ENCODE results near the gene SORL1.

Gene SORL1

GRCh38 chr11:121652971-121653370 lies 200.9 kb downstream of the SORL1 start:
- Histone ChIP-seq H3K27ac (no peak overlapping the region), H3K4me3 (no peak overlapping the region), H3K9me3 (ENCODE audit: low read depth, low read length) (no peaks in the 10 kb centered on the region), H3K36me3 (ENCODE audit: insufficient read depth, low read length) (no peaks in the 10 kb centered on the region), H3K9ac (ENCODE audit: insufficient read length) (no peak overlapping the region)
- TF ChIP-seq POLR2AphosphoS5 (IDR thresholded peaks at IDR 0.05; ENCODE audit: borderline replicate concordance, low read depth, low read length) (no peak), FOXP2 (optimal IDR thresholded peaks at IDR 0.05; ENCODE audit: control extremely low read depth, extremely low read length, insufficient read depth) (no peak), EZH2 (IDR thresholded peaks at IDR 0.05) (no peak)
- no peak for DNase-seq (ENCODE audit: low read depth, low spot score)

GRCh38 chr11:121654259-121654842 lies 202.2 kb downstream of the SORL1 start:
- H3K9me3 ChIP-seq (ENCODE audit: low read depth, low read length), result no peaks in the 10 kb centered on the region
- DNase-seq (ENCODE audit: low read depth, low spot score), result no peak
- H3K4me3 ChIP-seq, result no peak overlapping the region
- no peak overlapping the region for H3K27ac ChIP-seq
- no peak overlapping the region for H3K9ac ChIP-seq (ENCODE audit: insufficient read length)
- TF ChIP-seq EZH2 (IDR thresholded peaks at IDR 0.05) (no peak), POLR2AphosphoS5 (IDR thresholded peaks at IDR 0.05; ENCODE audit: borderline replicate concordance, low read depth, low read length) (no peak), FOXP2 (optimal IDR thresholded peaks at IDR 0.05; ENCODE audit: control extremely low read depth, extremely low read length, insufficient read depth) (no peak)
- H3K36me3 ChIP-seq (ENCODE audit: insufficient read depth, low read length), result no peaks in the 10 kb centered on the region

- H3K9me3 ChIP-seq (ENCODE audit: low read depth, low read length), result no peaks in the 10 kb centered on the region
- H3K27ac ChIP-seq, result no peak overlapping the region
- no peak overlapping the region for H3K9ac ChIP-seq (ENCODE audit: insufficient read length)
- H3K4me3 ChIP-seq, result peak overlapping the region; percentile 80
- no peaks in the 10 kb centered on the region for H3K36me3 ChIP-seq (ENCODE audit: insufficient read depth, low read length)
- no peak for DNase-seq (ENCODE audit: low read depth, low spot score)
- TF ChIP-seq FOXP2 (optimal IDR thresholded peaks at IDR 0.05; ENCODE audit: control extremely low read depth, extremely low read length, insufficient read depth) (no peak), EZH2 (IDR thresholded peaks at IDR 0.05) (no peak), POLR2AphosphoS5 (IDR thresholded peaks at IDR 0.05; ENCODE audit: borderline replicate concordance, low read depth, low read length) (no peak)
Observed at GRCh38 chr11:121654843-121655536, 202.9 kb downstream of the SORL1 start.

- H3K9ac ChIP-seq (ENCODE audit: insufficient read length), result peak overlapping the region; percentile 52
- H3K4me3 ChIP-seq, result peak overlapping the region; percentile 80
- H3K36me3 ChIP-seq (ENCODE audit: insufficient read depth, low read length), result no peaks in the 10 kb centered on the region
- DNase-seq (ENCODE audit: low read depth, low spot score), result peak; percentile 26
- H3K27ac ChIP-seq, result no peak overlapping the region
- TF ChIP-seq POLR2AphosphoS5 (IDR thresholded peaks at IDR 0.05; ENCODE audit: borderline replicate concordance, low read depth, low read length) (no peak), EZH2 (IDR thresholded peaks at IDR 0.05) (no peak), FOXP2 (optimal IDR thresholded peaks at IDR 0.05; ENCODE audit: control extremely low read depth, extremely low read length, insufficient read depth) (no peak)
- no peaks in the 10 kb centered on the region for H3K9me3 ChIP-seq (ENCODE audit: low read depth, low read length)
Observed at GRCh38 chr11:121655537-121656327, 203.6 kb downstream of the SORL1 start.

GRCh38 chr11:121656328-121657090 lies 204.4 kb downstream of the SORL1 start:
- DNase-seq (ENCODE audit: low read depth, low spot score), result no peak
- no peak for TF ChIP-seq POLR2AphosphoS5 (IDR thresholded peaks at IDR 0.05; ENCODE audit: borderline replicate concordance, low read depth, low read length)
- Histone ChIP-seq H3K36me3 (ENCODE audit: insufficient read depth, low read length) (no peaks in the 10 kb centered on the region), H3K4me3 (peak overlapping the region; percentile 80), H3K9me3 (ENCODE audit: low read depth, low read length) (no peaks in the 10 kb centered on the region), H3K27ac (no peak overlapping the region), H3K9ac (ENCODE audit: insufficient read length) (no peak overlapping the region)

GRCh38 chr11:121657146-121657545 lies 205.0 kb downstream of the SORL1 start:
- H3K9ac ChIP-seq (ENCODE audit: insufficient read length), result no peak overlapping the region

GRCh38 chr11:121659811-121660210 lies 207.7 kb downstream of the SORL1 start:
- DNase-seq (ENCODE audit: low read depth, low spot score), result no peak
- no peak overlapping the region for H3K4me3 ChIP-seq
- no peak for TF ChIP-seq POLR2AphosphoS5 (IDR thresholded peaks at IDR 0.05; ENCODE audit: borderline replicate concordance, low read depth, low read length)
- TF ChIP-seq EZH2 (IDR thresholded peaks at IDR 0.05), result no peak
- no peak for TF ChIP-seq FOXP2 (optimal IDR thresholded peaks at IDR 0.05; ENCODE audit: control extremely low read depth, extremely low read length, insufficient read depth)

More at GRCh38 chr11:121657146-121657545, 205.0 kb downstream of the SORL1 start:
- no peak overlapping the region for H3K27ac ChIP-seq
- no peak overlapping the region for H3K4me3 ChIP-seq
- H3K9me3 ChIP-seq (ENCODE audit: low read depth, low read length), result no peaks in the 10 kb centered on the region
- no peak for DNase-seq (ENCODE audit: low read depth, low spot score)
- no peak for TF ChIP-seq FOXP2 (optimal IDR thresholded peaks at IDR 0.05; ENCODE audit: control extremely low read depth, extremely low read length, insufficient read depth)
- no peak for TF ChIP-seq EZH2 (IDR thresholded peaks at IDR 0.05)
- TF ChIP-seq POLR2AphosphoS5 (IDR thresholded peaks at IDR 0.05; ENCODE audit: borderline replicate concordance, low read depth, low read length), result no peak
- no peaks in the 10 kb centered on the region for H3K36me3 ChIP-seq (ENCODE audit: insufficient read depth, low read length)

More at GRCh38 chr11:121659811-121660210, 207.7 kb downstream of the SORL1 start:
- Histone ChIP-seq H3K27ac (no peak overlapping the region), H3K9me3 (ENCODE audit: low read depth, low read length) (no peaks in the 10 kb centered on the region), H3K36me3 (ENCODE audit: insufficient read depth, low read length) (no peaks in the 10 kb centered on the region), H3K9ac (ENCODE audit: insufficient read length) (no peak overlapping the region)
